DOHH2 (cell line): ENCODE measurements around the gene LIPG.

ENCODE experiments used
- H3F3A ChIP-seq: fragments of 200-600 bp; sonication (generic), shearing (Covaris generic); 2 replicates; pipeline ENCODE4 v1.6.0; 2016; ENCODE audit warnings: antibody characterized with exemption, mild to moderate bottlenecking; ENCODE audit not compliant: control insufficient read depth, insufficient read depth
- H3K27ac ChIP-seq: fragments of 200-600 bp; sonication (generic); 2 replicates; pipeline ENCODE4 v1.5.1; 2014; ENCODE audit warnings: low read depth, mild to moderate bottlenecking, low read length, moderate library complexity
- H3K27me3 ChIP-seq: fragments of 200-600 bp; sonication (generic); 2 replicates; pipeline ENCODE4 v1.6.1; 2014; ENCODE audit warnings: mild to moderate bottlenecking, low read length, mixed read lengths; ENCODE audit not compliant: control insufficient read depth
- H3K36me3 ChIP-seq: fragments of 200-600 bp; sonication (generic); 2 replicates; pipeline ENCODE4 v1.6.1; 2014; ENCODE audit warnings: mild to moderate bottlenecking, low read length, moderate library complexity, mixed read lengths; ENCODE audit not compliant: control insufficient read depth
- H3K4me1 ChIP-seq: fragments of 200-600 bp; sonication (generic); 2 replicates; pipeline ENCODE4 v1.6.1; 2014; ENCODE audit warnings: mild to moderate bottlenecking, low read length, mixed read lengths; ENCODE audit not compliant: control insufficient read depth
- H3K4me2 ChIP-seq: fragments of 200-600 bp; sonication (generic); 2 replicates; pipeline ENCODE4 v1.6.0; 2014; ENCODE audit warnings: mild to moderate bottlenecking, low read length, moderate library complexity
- H3K4me3 ChIP-seq: fragments of 200-600 bp; sonication (generic); 2 replicates; pipeline ENCODE4 v1.5.1; 2014; ENCODE audit warnings: mild to moderate bottlenecking, low read length, mixed read lengths
- H3K79me2 ChIP-seq: fragments of 200-600 bp; sonication (generic); 2 replicates; pipeline ENCODE4 v1.6.1; 2014; ENCODE audit warnings: mild to moderate bottlenecking, low read length, mixed read lengths; ENCODE audit not compliant: control insufficient read depth
- H3K9me2 ChIP-seq: fragments of 200-600 bp; sonication (generic); replicated peaks from 2 replicates; pipeline ENCODE4 v1.6.1; 2014; ENCODE audit warnings: mild to moderate bottlenecking, low read length, mixed read lengths; ENCODE audit not compliant: control insufficient read depth
- H3K9me3 ChIP-seq: fragments of 200-600 bp; sonication (generic); 2 replicates; pipeline ENCODE4 v1.6.1; 2014; ENCODE audit warnings: antibody characterized with exemption, low read length, mixed read lengths; ENCODE audit not compliant: control insufficient read depth, insufficient read depth
- H4K20me1 ChIP-seq: fragments of 200-600 bp; sonication (generic); 2 replicates; pipeline ENCODE4 v1.6.0; 2014; ENCODE audit warnings: low read depth, mild to moderate bottlenecking, antibody characterized with exemption, low read length, moderate library complexity; ENCODE audit not compliant: control insufficient read depth, insufficient read depth
- CTCF ChIP-seq: fragments of 200-600 bp; sonication (generic); IDR thresholded peaks from one replicate; pipeline ENCODE4 v1.5.1; 2014; ENCODE audit warnings: antibody characterized with exemption, mild to moderate bottlenecking, low read depth, low read length; ENCODE audit not compliant: poor library complexity, severe bottlenecking
- EZH2phosphoT487 ChIP-seq: fragments of 200-600 bp; sonication (generic); IDR thresholded peaks from 2 replicates; pipeline ENCODE4 v1.6.1; 2017; ENCODE audit warnings: borderline replicate concordance, mild to moderate bottlenecking, antibody characterized with exemption, low read length, moderate library complexity, mixed read lengths

Gene LIPG

DNA sequence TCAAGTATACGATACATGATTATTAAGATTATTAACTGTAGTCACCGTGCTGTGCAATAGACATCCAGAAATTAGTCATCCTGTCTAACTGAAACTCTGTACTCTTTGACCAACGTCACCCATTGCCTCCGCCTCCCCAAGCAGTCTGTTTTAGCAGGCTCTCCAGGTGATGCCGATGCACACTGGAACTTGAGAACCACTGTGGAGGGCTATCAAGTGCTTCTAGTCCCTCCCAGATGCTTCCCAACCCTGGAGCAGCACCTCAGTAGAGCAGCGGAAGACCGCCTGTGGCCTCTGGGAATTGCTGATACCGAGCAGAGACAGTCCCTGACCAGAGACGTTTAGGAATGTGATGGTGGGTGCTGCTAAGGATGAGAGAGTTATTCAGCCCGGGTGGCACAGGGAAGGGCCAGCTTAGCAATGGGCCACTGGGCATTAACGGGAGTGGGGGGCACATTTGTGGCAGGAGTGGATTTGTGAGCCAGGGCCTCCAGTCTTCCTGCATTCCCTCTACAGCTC is 50.7 kb downstream of the LIPG start:
- no peaks in the 10 kb centered on the region for H3K36me3 ChIP-seq
- TF ChIP-seq CTCF (no peak), EZH2phosphoT487 (no peak)
- H4K20me1 ChIP-seq = no peaks in the 10 kb centered on the region
- H3K9me2 ChIP-seq = no peaks in the 10 kb centered on the region
- peaks cover 14% of the 10 kb centered on the region for H3K27me3 ChIP-seq
- H3K27ac ChIP-seq = no peak overlapping the region
- no peaks in the 10 kb centered on the region for H3K9me3 ChIP-seq
- no peaks in the 10 kb centered on the region for H3F3A ChIP-seq
- H3K4me3 ChIP-seq = no peak overlapping the region
- H3K4me2 ChIP-seq = no peak overlapping the region
- no peaks in the 10 kb centered on the region for H3K79me2 ChIP-seq
- H3K4me1 ChIP-seq = no peaks in the 10 kb centered on the region

DNA sequence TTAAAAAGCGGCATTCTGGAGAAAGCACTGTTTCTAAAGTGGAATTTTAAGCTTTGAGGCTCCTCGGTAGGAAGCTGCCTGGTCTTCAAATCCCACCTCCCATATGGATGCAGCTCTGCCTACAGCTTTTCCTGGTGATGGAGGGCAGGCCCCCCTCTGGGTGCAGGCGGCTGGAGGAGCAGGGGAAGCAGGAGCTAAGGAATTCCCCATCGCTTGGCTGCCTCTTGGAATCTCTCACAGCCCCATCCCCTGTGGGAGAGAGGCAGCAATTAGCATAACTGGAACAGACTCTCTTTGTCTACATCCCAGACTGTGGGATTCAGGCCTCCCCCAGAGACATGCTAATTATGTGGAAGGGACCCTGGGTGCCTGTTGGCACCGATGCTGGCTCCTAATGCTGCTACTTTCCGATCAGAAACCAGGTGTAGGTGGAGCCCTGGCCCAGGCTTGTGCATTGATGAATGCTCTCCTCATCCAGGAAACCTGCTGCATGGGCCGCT is 51.3 kb downstream of the LIPG start:
- TF ChIP-seq CTCF = no peak
- no peak for TF ChIP-seq EZH2phosphoT487
- Histone ChIP-seq H3K4me3 (no peak overlapping the region), H3K4me1 (no peaks in the 10 kb centered on the region), H3K27ac (no peak overlapping the region), H3K27me3 (peaks cover 14% of the 10 kb centered on the region), H3K9me2 (no peaks in the 10 kb centered on the region), H3K9me3 (no peaks in the 10 kb centered on the region), H3K79me2 (no peaks in the 10 kb centered on the region), H3K36me3 (no peaks in the 10 kb centered on the region), H3K4me2 (no peak overlapping the region), H3F3A (no peaks in the 10 kb centered on the region), H4K20me1 (no peaks in the 10 kb centered on the region)

DNA sequence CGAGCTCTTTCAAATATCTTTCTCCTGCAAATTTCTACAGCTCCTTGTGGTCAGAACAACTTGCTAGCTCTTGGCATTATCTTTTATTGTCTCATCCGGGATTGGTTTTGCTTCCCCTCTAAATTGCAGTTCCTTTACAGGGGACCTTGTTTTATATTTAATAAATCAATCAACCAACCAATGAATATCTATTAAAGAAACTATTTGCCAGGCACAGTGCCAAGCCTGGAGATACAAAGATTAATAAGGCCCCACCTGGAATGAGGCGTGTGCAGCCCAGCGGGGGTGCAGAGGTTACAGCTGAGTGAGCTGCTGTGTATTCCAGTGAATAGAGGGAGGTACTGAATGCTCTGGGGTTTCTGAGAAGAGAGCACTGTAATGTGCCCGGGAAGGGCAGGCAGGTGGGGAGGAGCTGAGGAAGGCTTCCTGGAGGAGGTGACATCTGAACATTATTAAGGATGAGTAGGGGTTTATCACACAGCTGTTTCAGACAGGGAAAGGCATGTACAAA is 51.8 kb downstream of the LIPG start:
- no peak overlapping the region for H3K4me2 ChIP-seq
- H3F3A ChIP-seq = no peaks in the 10 kb centered on the region
- no peaks in the 10 kb centered on the region for H4K20me1 ChIP-seq
- no peaks in the 10 kb centered on the region for H3K79me2 ChIP-seq
- H3K4me3 ChIP-seq = no peak overlapping the region
- H3K9me3 ChIP-seq = no peaks in the 10 kb centered on the region
- no peaks in the 10 kb centered on the region for H3K9me2 ChIP-seq
- H3K27me3 ChIP-seq = peaks cover 14% of the 10 kb centered on the region
- TF ChIP-seq CTCF = no peak
- no peak for TF ChIP-seq EZH2phosphoT487
- no peak overlapping the region for H3K27ac ChIP-seq
- H3K36me3 ChIP-seq = no peaks in the 10 kb centered on the region
- no peaks in the 10 kb centered on the region for H3K4me1 ChIP-seq
